B cell (primary cell): ENCODE data around the gene KRAS.

Source experiments
- EZH2 ChIP-seq: IDR thresholded peaks from 2 replicates; pipeline ENCODE4 v1.6.1; 2012; ENCODE audit warnings: borderline replicate concordance, low read depth, mild to moderate bottlenecking, moderate library complexity, low read length; ENCODE audit not compliant: insufficient read depth, poor library complexity, severe bottlenecking
- TF ChIP-seq, protein P1 (sequence below): fragments of 200-600 bp; IDR thresholded peaks from one replicate; pipeline ENCODE4 v1.8.0; 2022; ENCODE audit warnings: antibody characterized with exemption, mild to moderate bottlenecking

DNA sequence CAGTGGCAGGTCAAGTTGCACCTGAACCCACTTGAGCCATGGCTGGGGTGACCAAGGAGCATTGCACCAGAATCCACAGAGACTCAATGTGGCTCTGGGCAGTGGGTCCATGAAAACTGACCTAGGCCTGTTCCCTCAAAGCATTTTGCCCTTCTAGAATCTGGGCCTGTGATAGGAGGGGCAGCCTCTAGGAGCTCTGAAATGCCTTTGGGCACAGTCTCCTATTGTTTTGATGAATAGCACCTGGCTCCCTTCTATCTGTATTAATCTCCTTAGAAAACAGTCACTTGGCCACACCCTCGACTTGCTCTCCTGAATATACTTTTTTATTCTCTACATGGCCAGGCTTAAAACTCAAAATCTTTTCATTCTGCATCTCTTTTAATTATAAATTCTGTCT, 14.1 kb upstream of the KRAS start:
- TF ChIP-seq, protein P1, sequence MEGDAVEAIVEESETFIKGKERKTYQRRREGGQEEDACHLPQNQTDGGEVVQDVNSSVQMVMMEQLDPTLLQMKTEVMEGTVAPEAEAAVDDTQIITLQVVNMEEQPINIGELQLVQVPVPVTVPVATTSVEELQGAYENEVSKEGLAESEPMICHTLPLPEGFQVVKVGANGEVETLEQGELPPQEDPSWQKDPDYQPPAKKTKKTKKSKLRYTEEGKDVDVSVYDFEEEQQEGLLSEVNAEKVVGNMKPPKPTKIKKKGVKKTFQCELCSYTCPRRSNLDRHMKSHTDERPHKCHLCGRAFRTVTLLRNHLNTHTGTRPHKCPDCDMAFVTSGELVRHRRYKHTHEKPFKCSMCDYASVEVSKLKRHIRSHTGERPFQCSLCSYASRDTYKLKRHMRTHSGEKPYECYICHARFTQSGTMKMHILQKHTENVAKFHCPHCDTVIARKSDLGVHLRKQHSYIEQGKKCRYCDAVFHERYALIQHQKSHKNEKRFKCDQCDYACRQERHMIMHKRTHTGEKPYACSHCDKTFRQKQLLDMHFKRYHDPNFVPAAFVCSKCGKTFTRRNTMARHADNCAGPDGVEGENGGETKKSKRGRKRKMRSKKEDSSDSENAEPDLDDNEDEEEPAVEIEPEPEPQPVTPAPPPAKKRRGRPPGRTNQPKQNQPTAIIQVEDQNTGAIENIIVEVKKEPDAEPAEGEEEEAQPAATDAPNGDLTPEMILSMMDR, result no peak
- no peak for TF ChIP-seq EZH2
